Measurements from ENCODE around the gene SLC44A1.

SLC44A1 gene

GRCh38 chr9:105246656-105247173, 2.3 kb downstream of the SLC44A1 start (continued):
- TF ChIP-seq ZC3H10 (CRISPR knock-in tag; IDR thresholded peaks at IDR 0.05) (no peak), OSR1 (CRISPR knock-in tag; IDR thresholded peaks at IDR 0.05) (no peak), PPARA (CRISPR knock-in tag; IDR thresholded peaks at IDR 0.05; ENCODE audit: borderline replicate concordance) (no peak), ISL1 (CRISPR knock-in tag; IDR thresholded peaks at IDR 0.05) (no peak), CREB5 (CRISPR knock-in tag; IDR thresholded peaks at IDR 0.05; ENCODE audit: low read depth) (no peak)

- no peak for ATAC-seq
- TF ChIP-seq ZNF8 (CRISPR knock-in tag; IDR thresholded peaks at IDR 0.05) (no peak), ZC3H10 (CRISPR knock-in tag; IDR thresholded peaks at IDR 0.05) (no peak), CREB5 (CRISPR knock-in tag; IDR thresholded peaks at IDR 0.05; ENCODE audit: low read depth) (no peak), ZFP3 (CRISPR knock-in tag; IDR thresholded peaks at IDR 0.05) (no peak), ZNF565 (CRISPR knock-in tag; conservative IDR thresholded peaks at IDR 0.05; ENCODE audit: low read depth) (no peak), POU6F1 (CRISPR knock-in tag; IDR thresholded peaks at IDR 0.05; ENCODE audit: borderline replicate concordance, low read depth) (no peak), CSDC2 (CRISPR knock-in tag; IDR thresholded peaks at IDR 0.05) (no peak), SNAI2 (CRISPR knock-in tag; IDR thresholded peaks at IDR 0.05) (no peak), ARNTL (CRISPR knock-in tag; IDR thresholded peaks at IDR 0.05; ENCODE audit: borderline replicate concordance, low read depth) (no peak), TOX (CRISPR knock-in tag; IDR thresholded peaks at IDR 0.05; ENCODE audit: borderline replicate concordance) (no peak), RARB (CRISPR knock-in tag; IDR thresholded peaks at IDR 0.05) (no peak), ZNF70 (CRISPR knock-in tag; IDR thresholded peaks at IDR 0.05) (no peak), GLIS3 (CRISPR knock-in tag; IDR thresholded peaks at IDR 0.05) (no peak)
Measured at GRCh38 chr9:105248691-105249090, 4.2 kb downstream of the SLC44A1 start.

GRCh38 chr9:105251133-105251532, 6.7 kb downstream of the SLC44A1 start:
- no peak for TF ChIP-seq CREB5 (CRISPR knock-in tag; IDR thresholded peaks at IDR 0.05; ENCODE audit: low read depth)
- no peak for TF ChIP-seq TSHZ2 (CRISPR knock-in tag; IDR thresholded peaks at IDR 0.05)
- TF ChIP-seq OSR1 (CRISPR knock-in tag; IDR thresholded peaks at IDR 0.05), result no peak
- TF ChIP-seq ZNF8 (CRISPR knock-in tag; IDR thresholded peaks at IDR 0.05), result no peak
- no peak for TF ChIP-seq TOX (CRISPR knock-in tag; IDR thresholded peaks at IDR 0.05; ENCODE audit: borderline replicate concordance)
- no peak for TF ChIP-seq ZC3H10 (CRISPR knock-in tag; IDR thresholded peaks at IDR 0.05)
- no peak for TF ChIP-seq ZFP3 (CRISPR knock-in tag; IDR thresholded peaks at IDR 0.05)
- ATAC-seq, result no peak

- ATAC-seq, result no peak
- TF ChIP-seq CREB5 (CRISPR knock-in tag; IDR thresholded peaks at IDR 0.05; ENCODE audit: low read depth) (no peak), PATZ1 (CRISPR knock-in tag; IDR thresholded peaks at IDR 0.05; ENCODE audit: borderline replicate concordance) (no peak), ZNF8 (CRISPR knock-in tag; IDR thresholded peaks at IDR 0.05) (no peak), CSRNP3 (CRISPR knock-in tag; IDR thresholded peaks at IDR 0.05) (no peak), ZNF565 (CRISPR knock-in tag; conservative IDR thresholded peaks at IDR 0.05; ENCODE audit: low read depth) (no peak), ARNTL (CRISPR knock-in tag; IDR thresholded peaks at IDR 0.05; ENCODE audit: borderline replicate concordance, low read depth) (no peak), ZFP30 (CRISPR knock-in tag; IDR thresholded peaks at IDR 0.05) (no peak), OSR1 (CRISPR knock-in tag; IDR thresholded peaks at IDR 0.05) (no peak), RARB (CRISPR knock-in tag; IDR thresholded peaks at IDR 0.05) (no peak), CSDC2 (CRISPR knock-in tag; IDR thresholded peaks at IDR 0.05) (no peak), BACH2 (CRISPR knock-in tag; IDR thresholded peaks at IDR 0.05; ENCODE audit: borderline replicate concordance) (no peak)
Measured at GRCh38 chr9:105251733-105252404, 7.4 kb downstream of the SLC44A1 start.

Measured in SK-N-SH treated with all-trans-retinoic acid at 6 μM for 48 hours (cell line).